ENCODE data around the gene SEMA5A. TPM values are rescaled to one million over a fixed set of nuclear protein-coding genes. Genes with fewer than 3 reads are reported as not detected.

The SEMA5A gene
- total and polyA plus RNA-seq, 7 experiments from 2014 or later = 0.25 to 0.98 (median 0.46) TPM; not detected in 1

DNA sequence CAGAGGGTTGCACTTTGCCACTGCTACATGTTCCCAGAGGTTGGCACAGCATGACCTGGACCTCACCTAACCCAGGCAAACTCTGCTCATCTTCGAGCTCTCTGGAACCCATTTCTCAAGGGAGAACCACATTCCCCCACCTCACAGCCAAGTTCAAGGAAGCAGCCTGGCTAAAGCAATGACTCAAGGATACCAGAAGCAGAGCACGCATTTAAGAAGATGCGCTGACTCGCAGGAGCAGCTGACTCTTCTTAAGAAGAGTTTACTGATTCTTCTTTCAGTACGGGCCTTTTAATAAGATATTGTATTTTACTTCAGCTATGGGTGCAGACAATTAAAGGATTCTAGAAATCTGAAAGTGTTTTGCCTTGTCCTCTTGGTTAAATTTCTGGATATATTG is 4.1 kb upstream of the SEMA5A start:
- Histone ChIP-seq H3K27ac (ENCODE audit: low read depth, low read length) (no peak overlapping the region), H3K27me3 (ENCODE audit: control insufficient read depth in 2 of 2, insufficient read depth in 2 of 2, low read length in 2 of 2) (no peaks in the 10 kb centered on the region), H3K4me3 (ENCODE audit: low read length) (no peak overlapping the region), H3K4me1 (ENCODE audit: control insufficient read depth in 2 of 2, insufficient read depth in 2 of 2, low read length in 2 of 2) (no peaks in the 10 kb centered on the region), H3K36me3 (ENCODE audit: control insufficient read depth in 2 of 3, insufficient read depth in 3 of 3, low read length in 3 of 3) (no peaks in the 10 kb centered on the region), H3K9me3 (ENCODE audit: control insufficient read depth in 2 of 3, low read length in 3 of 3) (no peaks in the 10 kb centered on the region)
- Mint-ChIP-seq H3K27ac (no peak overlapping the region), H3K36me3 (peaks cover 0 to 3% (median 0%) of the 10 kb centered on the region in 5 donors), H3K27me3 (peaks cover 7 to 16% (median 13%) of the 10 kb centered on the region in 5 donors), H3K9me3 (peaks cover 0 to 14% (median 2%) of the 10 kb centered on the region in 11 donors), H3K4me1 (peaks cover 0 to 6% (median 5%) of the 10 kb centered on the region in 7 donors), H3K4me3 (no peak overlapping the region)
- ATAC-seq (no peak), DNase-seq (no peak)
- POLR2A ChIA-PET = no interaction called here
- CTCF ChIA-PET = no interaction called here
- intact Hi-C loops (cut with micrococcal nuclease) = loop anchor here in 1 of 2 donors (10.0 kb wide), 1 partner anchor 1015 kb away; the partner anchor contains the start of gene ANKRD33B

DNA sequence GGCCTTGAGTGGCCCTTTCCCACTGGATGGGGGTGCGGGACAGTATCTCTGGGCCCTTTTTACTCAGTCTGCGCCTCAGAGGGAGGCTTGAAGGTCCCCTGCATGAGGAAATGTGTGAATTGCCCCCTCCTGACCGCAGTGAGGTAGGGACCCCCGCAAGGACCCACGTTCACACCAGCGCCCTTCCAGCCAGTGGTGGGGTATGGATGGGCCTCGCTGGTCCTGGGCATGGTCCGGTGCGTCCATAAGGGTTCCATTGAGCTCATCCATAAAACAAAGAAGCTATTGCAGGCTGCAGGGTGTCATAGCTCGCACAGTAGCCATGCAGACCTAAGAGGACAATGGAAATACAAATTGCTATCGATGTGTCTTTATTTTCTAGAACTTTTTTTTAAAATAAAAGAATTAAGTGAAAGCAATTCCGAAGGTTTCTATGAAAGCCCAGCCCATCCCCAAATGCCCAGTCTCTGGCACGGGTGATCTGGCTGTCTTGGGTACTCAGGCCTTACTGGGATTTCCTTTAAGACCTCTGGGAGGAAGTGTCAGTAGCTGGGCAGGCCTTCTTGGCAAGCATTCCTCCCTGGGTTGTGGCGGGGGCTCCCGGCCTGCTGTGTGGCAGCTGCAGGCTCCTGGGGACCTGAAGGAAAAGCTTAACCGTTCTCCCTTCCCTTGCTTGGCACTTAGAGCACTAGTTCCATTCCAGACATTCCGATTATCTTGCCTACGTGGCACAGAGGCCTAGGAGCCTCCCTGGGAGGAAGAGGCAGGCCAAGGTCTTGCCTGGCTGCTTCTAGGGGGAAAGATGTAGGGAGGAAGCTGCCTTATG is 1.5 kb upstream of the SEMA5A start:
- Histone ChIP-seq H3K9me3 (ENCODE audit: control insufficient read depth in 2 of 3, low read length in 3 of 3) (no peaks in the 10 kb centered on the region), H3K27ac (ENCODE audit: low read depth, low read length) (no peak overlapping the region), H3K27me3 (ENCODE audit: control insufficient read depth in 2 of 2, insufficient read depth in 2 of 2, low read length in 2 of 2) (no peaks in the 10 kb centered on the region), H3K4me3 (ENCODE audit: low read length) (no peak overlapping the region), H3K4me1 (ENCODE audit: control insufficient read depth in 2 of 2, insufficient read depth in 2 of 2, low read length in 2 of 2) (no peaks in the 10 kb centered on the region), H3K36me3 (ENCODE audit: control insufficient read depth in 2 of 3, insufficient read depth in 3 of 3, low read length in 3 of 3) (no peaks in the 10 kb centered on the region)
- POLR2A ChIA-PET = no interaction called here
- Mint-ChIP-seq H3K27me3 (peaks cover 21 to 34% (median 28%) of the 10 kb centered on the region in 5 donors), H3K4me1 (peaks cover 0 to 16% (median 11%) of the 10 kb centered on the region in 7 donors), H3K36me3 (peaks cover 0 to 4% (median 0%) of the 10 kb centered on the region in 5 donors), H3K9me3 (peaks cover 0 to 6% (median 0%) of the 10 kb centered on the region in 11 donors), H3K27ac (no peak overlapping the region), H3K4me3 (peak overlapping the region in 3 of 10 donors; percentile 69 to 85 (median 78))
- CTCF ChIA-PET = no interaction called here
- intact Hi-C loops (cut with micrococcal nuclease) = loop anchor here in 1 of 2 donors (10.0 kb wide), 1 partner anchor 1017 kb away; the partner anchor contains the start of gene ANKRD33B
- DNase-seq (no peak), ATAC-seq (no peak)

DNA sequence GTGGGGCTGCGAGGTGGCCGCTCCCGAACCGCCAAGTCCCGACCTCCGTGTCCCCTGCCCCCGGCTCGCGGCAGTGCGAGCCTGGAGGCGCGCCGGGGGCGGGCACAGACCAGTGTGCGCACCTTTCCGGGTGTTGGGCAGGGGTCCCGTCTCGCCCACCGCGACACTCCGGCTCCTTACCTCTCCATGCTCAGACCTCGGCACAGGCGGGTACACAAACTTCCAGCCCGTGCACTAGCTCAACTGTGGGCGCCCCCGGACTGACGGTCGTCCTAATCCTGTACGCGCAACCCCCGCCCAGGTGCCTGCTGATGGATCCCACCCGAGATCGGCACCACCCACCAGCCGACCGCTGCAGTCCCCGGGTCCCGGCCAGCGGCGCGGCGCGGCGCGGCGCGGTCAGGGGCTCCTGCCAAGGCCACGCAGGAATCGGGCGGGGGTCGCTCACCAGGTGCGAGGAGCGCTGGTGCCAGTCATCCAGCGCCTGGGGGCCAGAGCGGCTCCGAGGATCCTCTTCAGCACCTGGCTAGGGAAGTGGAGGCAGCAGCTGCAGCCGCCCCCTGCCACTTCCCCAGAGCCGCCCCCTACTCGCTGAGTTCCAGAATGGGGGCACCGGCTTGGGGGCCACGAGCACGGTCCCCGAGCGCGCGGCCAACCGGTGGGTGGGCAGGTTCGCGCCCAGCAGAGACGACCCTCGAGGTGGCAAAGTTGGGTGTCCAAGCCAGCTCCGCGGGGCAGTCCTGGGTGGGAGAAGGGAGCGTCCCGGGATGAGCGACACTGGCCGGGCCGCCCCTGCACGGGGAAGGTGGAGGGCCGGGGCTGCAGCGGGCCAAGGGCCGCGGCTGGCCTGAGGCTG is 511 bp downstream of the SEMA5A start:
- peaks cover 0 to 4% (median 0%) of the 10 kb centered on the region in 5 donors for H3K36me3 Mint-ChIP-seq
- Histone ChIP-seq H3K27me3 (ENCODE audit: control insufficient read depth in 2 of 2, insufficient read depth in 2 of 2, low read length in 2 of 2) (no peaks in the 10 kb centered on the region), H3K4me1 (ENCODE audit: control insufficient read depth in 2 of 2, insufficient read depth in 2 of 2, low read length in 2 of 2) (no peaks in the 10 kb centered on the region), H3K4me3 (ENCODE audit: low read length) (no peak overlapping the region), H3K27ac (ENCODE audit: low read depth, low read length) (no peak overlapping the region), H3K9me3 (ENCODE audit: control insufficient read depth in 2 of 3, low read length in 3 of 3) (no peaks in the 10 kb centered on the region), H3K36me3 (ENCODE audit: control insufficient read depth in 2 of 3, insufficient read depth in 3 of 3, low read length in 3 of 3) (no peaks in the 10 kb centered on the region)
- ChIA-PET CTCF (no interaction called here), POLR2A (no interaction called here)
- peaks cover 0 to 3% (median 0%) of the 10 kb centered on the region in 11 donors for H3K9me3 Mint-ChIP-seq
- no peak overlapping the region for H3K27ac Mint-ChIP-seq
- H3K4me1 Mint-ChIP-seq = peaks cover 0 to 16% (median 11%) of the 10 kb centered on the region in 7 donors
- ATAC-seq (peak; percentile 19), DNase-seq (peak in 1 of 9 donors; percentile 10)
- H3K27me3 Mint-ChIP-seq = peaks cover 29 to 45% (median 31%) of the 10 kb centered on the region in 5 donors
- peak overlapping the region in 7 of 10 donors; percentile 53 to 77 (median 70) for H3K4me3 Mint-ChIP-seq
- intact Hi-C loops (cut with micrococcal nuclease) = loop anchor here in 1 of 2 donors (10.0 kb wide), 1 partner anchor 1019 kb away; the partner anchor contains the start of gene ANKRD33B

DNA sequence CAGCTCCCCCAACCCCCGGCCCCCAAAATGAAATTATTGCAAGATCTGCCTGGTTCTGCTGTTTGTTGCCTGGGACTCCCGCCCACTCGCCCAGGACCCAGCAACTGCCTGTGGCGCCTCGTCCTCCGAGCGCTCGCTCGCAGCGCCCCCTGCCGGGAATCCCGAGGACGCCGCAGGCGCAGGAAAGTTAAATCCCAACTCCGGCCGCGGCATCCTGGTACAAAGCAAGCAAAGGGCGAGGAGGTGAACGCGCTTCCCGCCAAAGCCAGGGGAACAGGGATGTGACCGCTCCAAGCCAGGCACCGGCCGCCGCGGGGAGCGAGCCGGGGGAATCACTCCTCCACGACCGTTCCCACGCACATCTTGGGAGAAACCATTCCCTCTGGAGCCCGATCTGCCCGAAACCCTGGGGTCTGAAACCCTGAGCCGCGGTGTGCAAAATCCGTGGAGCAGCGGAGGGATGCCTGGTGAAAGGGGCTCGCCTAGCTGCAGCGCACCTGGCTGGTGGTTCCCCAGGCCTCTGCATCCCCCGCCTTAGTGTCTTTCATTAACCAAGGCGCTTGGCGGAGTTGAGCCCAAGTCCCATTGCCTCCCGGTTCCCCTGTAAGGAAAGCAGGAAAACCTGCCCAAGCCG is 1.3 kb downstream of the SEMA5A start:
- Mint-ChIP-seq H3K9me3 (peaks cover 0 to 3% (median 0%) of the 10 kb centered on the region in 11 donors), H3K27ac (peak overlapping the region in 1 of 9 donors; percentile 0), H3K27me3 (peaks cover 29 to 45% (median 31%) of the 10 kb centered on the region in 5 donors), H3K36me3 (peaks cover 0 to 4% (median 0%) of the 10 kb centered on the region in 5 donors), H3K4me1 (peaks cover 0 to 16% (median 11%) of the 10 kb centered on the region in 7 donors), H3K4me3 (peak overlapping the region; percentile 44 to 82 (median 66))
- intact Hi-C loops (cut with micrococcal nuclease) = loop anchor here (5.0 to 10.0 kb wide), 3 partner anchors 182 to 1657 kb away; partner anchors contain the start of gene ANKRD33B (in 1 of the 2)
- no peaks in the 10 kb centered on the region for H3K4me1 ChIP-seq (ENCODE audit: control insufficient read depth in 2 of 2, insufficient read depth in 2 of 2, low read length in 2 of 2)
- CTCF ChIA-PET = no interaction called here
- no peak overlapping the region for H3K4me3 ChIP-seq (ENCODE audit: low read length)
- H3K27ac ChIP-seq (ENCODE audit: low read depth, low read length) = no peak overlapping the region
- no peaks in the 10 kb centered on the region for H3K27me3 ChIP-seq (ENCODE audit: control insufficient read depth in 2 of 2, insufficient read depth in 2 of 2, low read length in 2 of 2)
- no peaks in the 10 kb centered on the region for H3K9me3 ChIP-seq (ENCODE audit: control insufficient read depth in 2 of 3, low read length in 3 of 3)
- peak; percentile 42 for ATAC-seq
- peak in 6 of 9 donors; percentile 4 to 52 (median 23) for DNase-seq
- POLR2A ChIA-PET = interaction anchor here (0.7 kb wide), 1 partner anchor 26 kb away, joined by 3 read pairs; no protein-coding TSS in a partner anchor
- H3K36me3 ChIP-seq (ENCODE audit: control insufficient read depth in 2 of 3, insufficient read depth in 3 of 3, low read length in 3 of 3) = no peaks in the 10 kb centered on the region

DNA sequence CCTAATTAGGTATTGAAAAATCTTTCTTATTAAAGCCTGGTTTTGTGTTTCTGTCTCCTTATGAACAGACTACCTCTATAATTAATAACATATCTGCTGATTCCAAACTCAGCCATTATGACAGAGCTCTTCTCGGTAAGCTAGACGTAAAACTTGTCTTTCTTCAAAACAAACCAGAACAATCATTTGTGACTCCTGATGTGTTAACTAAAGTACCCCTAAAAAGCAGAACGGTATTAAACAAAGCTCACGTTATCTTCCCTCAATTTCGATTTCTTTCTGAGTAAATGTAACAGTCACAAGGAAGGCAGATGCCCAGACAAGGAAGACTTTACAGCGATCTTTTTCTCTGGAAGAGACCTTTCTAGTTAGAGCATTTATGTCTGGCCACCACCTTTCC is 1.8 kb downstream of the SEMA5A start:
- Mint-ChIP-seq H3K27me3 (peaks cover 29 to 44% (median 31%) of the 10 kb centered on the region in 5 donors), H3K27ac (peak overlapping the region in 1 of 9 donors; percentile 0), H3K9me3 (peaks cover 0 to 3% (median 0%) of the 10 kb centered on the region in 11 donors), H3K4me1 (peaks cover 0 to 16% (median 11%) of the 10 kb centered on the region in 7 donors), H3K36me3 (peaks cover 0 to 4% (median 0%) of the 10 kb centered on the region in 5 donors), H3K4me3 (peak overlapping the region; percentile 44 to 82 (median 66))
- intact Hi-C loops (cut with micrococcal nuclease) = loop anchor here (5.0 to 10.0 kb wide), 3 partner anchors 182 to 1657 kb away; partner anchors contain the start of gene ANKRD33B (in 1 of the 2)
- Histone ChIP-seq H3K4me1 (ENCODE audit: control insufficient read depth in 2 of 2, insufficient read depth in 2 of 2, low read length in 2 of 2) (no peaks in the 10 kb centered on the region), H3K27ac (ENCODE audit: low read depth, low read length) (no peak overlapping the region), H3K27me3 (ENCODE audit: control insufficient read depth in 2 of 2, insufficient read depth in 2 of 2, low read length in 2 of 2) (no peaks in the 10 kb centered on the region), H3K9me3 (ENCODE audit: control insufficient read depth in 2 of 3, low read length in 3 of 3) (no peaks in the 10 kb centered on the region), H3K4me3 (ENCODE audit: low read length) (no peak overlapping the region), H3K36me3 (ENCODE audit: control insufficient read depth in 2 of 3, insufficient read depth in 3 of 3, low read length in 3 of 3) (no peaks in the 10 kb centered on the region)
- POLR2A ChIA-PET = interaction anchor here (0.7 kb wide), 1 partner anchor 26 kb away, joined by 3 read pairs; no protein-coding TSS in a partner anchor
- ATAC-seq (no peak), DNase-seq (no peak)
- CTCF ChIA-PET = interaction anchor here (0.6 kb wide), 1 partner anchor 1049 kb away, joined by 3 read pairs; no protein-coding TSS in a partner anchor
